GM18520 (cell line): ENCODE data around the gene TECPR2.

Experiments
- ATAC-seq: cut with Tn5 transposase; IDR thresholded peaks from one replicate; pipeline ENCODE4 v1.9.1; 2021; ENCODE audit not compliant: unreplicated experiment

Gene TECPR2

DNA sequence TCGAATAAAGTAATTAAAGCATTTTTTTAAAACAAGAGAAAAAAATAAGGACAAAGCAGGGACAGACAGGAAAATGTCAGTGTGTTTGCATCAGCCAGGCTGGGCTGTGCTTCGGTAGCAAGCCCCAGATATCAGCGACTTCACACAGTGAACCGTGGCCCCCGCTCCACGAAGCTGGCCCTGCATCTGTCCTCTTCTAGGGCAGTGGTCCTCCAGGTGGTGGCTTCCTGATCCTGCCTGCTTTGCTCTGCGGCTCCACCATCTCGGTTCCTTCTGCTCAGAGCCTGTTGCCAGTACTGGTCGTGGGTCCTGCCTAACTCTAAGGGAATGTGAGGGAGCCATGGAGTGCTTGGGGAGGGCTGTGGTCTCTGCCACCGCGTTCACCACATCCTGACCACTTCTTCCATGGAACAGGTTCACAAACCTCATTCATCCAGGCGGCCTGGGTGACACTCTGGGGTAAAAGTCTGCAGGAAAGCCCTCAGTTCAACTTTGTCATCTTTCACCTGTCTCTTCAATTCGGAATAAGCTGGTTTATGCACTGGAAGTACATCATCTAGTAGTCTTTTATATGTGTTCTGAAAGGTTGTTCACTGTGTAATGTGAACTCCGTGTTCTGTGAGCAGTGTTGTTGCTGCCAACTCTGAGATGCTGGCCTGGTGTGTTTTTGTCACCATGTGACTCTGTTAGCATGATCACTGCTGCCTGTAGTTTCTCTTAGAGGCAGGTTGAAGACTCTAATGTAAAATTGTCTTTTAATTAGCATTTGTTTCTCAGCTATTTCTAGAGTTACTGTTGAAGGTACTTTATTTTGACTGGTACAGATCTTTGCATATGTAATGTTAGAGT, 99.0 kb downstream of the TECPR2 start:
- ATAC-seq, result no peak

DNA sequence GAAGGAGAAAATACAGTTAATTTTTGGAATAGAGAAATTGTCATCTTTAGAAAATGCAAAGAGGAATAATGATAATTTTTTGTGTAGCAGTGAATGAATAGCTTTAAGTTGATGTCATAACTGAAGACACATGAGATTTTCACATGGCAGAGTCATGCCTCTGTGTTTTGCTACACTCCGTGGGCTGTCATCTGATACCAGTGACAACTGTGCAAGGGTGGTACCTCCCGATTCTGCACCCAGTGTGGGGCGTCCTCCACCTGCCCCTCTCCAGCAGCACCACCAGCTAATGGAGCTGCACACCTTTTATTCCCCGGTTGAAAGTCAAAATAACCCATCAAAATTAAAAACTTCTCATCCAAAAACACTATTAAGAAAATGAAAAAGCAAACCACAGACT, 99.7 kb downstream of the TECPR2 start:
- ATAC-seq, result no peak

DNA sequence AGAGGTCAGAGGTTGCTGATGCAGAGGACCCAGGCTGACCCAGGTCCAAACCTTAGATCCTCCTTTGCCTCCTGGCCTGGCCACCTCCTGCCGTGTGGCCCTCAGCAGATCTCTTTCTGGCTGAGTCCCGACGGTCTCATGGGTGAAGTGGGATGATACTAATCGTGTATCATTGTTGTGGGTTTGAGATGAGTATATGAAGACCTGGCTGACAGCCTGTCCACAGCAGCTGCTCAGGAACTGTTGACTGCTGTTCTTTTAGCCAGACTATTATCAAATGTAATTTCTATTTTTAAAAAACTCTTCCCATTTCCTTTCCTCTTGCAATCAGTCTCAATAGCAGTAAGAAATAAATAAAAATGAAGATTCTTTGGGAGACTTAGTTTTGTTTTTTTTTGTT, 101.3 kb downstream of the TECPR2 start:
- ATAC-seq, result no peak

DNA sequence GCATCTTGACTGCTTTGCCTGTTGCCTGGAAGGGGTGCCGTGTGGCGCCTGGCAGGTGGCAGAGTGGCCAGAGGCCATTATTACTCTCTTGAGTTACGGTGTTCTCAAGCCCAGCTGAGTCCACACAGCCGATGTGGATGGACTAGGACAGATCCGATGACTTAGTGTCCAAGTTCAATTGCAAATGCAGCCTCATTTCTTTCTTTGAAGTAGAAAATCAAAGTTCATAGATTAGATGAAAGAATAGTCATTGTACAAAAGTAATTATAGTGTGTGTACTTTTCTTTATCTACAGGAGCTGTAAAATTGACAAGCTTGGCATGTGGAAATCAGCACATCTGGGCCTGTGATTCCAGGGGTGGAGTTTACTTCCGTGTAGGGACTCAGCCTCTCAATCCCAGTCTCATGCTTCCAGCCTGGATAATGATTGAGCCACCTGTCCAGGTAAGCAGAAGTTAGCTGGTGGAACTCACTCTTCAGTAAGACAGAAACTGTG, 102.2 kb downstream of the TECPR2 start:
- no peak for ATAC-seq

DNA sequence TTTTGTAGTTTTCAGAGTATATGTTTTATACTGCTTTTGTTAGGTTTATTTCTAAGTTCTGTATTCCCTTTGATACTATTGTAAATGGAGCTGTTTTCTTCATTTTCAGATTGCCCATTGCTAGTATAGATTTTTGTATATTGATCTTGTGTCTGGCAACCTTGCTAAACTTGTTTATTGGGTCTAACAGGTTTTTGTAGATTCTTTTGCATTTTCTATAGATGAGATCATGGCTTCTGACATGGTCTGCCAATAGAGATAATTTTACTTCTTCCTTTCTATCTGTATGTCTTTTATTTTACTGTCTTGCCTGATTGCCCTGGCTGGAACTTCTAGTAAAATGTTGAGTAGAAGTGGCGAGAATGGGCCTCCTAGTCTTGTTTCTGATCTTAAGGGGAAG, 106.5 kb downstream of the TECPR2 start:
- ATAC-seq, result no peak

DNA sequence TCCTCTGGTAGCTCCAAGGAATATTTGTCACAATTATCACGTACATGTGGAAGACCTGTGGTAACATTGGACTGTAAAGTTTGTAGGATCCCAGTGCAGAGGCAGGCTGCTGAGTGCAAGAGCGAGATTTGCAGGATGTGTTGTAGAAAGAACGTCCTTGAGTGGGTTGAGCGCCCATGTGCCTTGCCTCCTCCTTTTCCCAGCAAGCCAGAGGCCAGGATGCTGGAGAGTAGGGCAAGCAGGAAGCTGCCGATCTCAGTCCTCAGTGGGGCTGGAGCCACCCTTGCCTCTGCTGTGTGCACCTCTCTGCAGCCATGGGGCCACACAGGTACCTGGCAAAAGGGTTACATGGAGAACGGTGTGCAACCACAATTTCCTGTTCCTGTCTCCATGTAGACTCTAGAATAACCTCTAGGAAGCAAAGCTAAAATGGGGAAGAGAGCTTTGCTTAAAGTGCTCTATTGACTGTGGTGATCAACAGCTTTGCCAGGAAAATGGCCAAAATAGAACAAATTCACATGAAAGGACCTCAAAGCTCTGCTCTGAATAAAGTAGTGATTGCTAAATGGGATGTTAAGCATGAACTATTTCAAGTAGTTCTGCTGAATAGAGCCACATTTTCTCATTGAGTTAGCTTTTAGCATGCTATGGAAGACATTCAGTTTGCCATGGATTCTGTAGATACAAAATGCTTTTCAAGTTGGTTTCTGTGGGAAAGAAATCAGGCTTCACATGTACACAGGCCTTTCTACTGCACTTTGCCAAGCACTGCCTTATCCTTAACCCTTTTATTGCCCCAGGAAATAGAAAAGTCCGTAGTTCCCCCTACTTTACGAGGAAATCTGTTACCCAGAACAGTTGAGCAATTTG, 109.4 kb downstream of the TECPR2 start:
- ATAC-seq, result no peak

DNA sequence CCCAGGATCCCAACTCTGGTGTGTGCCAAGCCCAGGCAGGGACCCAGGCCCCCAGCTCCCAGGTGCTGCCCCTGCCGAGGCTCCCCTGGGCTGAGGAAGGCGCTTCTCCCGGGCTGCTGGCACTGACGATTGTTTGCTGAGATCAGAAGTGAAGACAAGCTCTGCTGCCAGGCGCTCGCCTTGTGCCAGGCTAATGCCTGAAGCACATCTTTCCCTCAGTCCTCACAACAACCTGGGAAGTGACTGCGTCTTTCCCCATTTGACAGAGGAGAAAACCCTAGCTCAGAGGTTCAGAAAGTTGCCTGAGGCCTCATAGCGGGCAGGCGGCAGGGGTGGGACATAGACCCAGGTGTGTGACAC, 110.0 kb downstream of the TECPR2 start:
- ATAC-seq, result no peak

DNA sequence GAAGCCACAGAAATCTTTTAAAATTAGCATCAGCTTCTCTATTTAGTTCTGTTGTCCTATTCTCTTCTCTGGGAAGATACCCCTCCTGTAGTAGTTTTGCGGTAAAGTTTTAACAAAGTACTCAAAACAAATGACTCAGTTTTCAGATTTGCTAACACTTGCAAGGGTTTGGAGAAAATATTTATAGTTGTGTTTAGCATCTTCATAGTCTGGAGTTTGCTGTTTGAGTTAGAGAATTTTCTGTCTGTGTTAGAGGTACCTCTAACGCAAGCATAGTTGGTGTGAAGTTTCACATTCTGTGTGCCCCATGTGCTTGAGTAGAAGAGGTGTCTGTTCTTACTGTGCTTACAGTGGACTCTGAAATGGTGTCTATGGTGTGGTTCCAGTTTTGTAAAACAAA, 110.8 kb downstream of the TECPR2 start:
- ATAC-seq, result no peak

DNA sequence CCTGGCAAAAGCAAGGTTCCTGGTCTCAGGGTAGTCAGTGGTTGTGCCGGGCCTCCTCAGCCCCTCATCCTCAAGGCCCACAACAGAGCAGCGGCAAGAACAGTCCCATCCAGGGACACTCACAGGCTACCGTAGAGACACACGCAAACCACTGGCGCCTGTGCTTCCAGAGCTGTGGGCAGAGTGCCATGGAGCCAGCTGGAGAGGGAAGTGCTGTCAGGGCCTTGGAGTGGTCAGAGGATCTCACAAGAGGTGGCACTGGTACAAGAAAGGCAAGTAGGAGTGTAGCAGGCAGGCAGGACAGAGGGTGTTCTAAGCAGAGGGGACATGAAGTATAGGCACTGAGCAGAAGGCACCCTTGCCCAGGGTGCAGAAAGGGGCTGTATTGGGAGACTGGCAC, 112.2 kb downstream of the TECPR2 start:
- ATAC-seq, result no peak

DNA sequence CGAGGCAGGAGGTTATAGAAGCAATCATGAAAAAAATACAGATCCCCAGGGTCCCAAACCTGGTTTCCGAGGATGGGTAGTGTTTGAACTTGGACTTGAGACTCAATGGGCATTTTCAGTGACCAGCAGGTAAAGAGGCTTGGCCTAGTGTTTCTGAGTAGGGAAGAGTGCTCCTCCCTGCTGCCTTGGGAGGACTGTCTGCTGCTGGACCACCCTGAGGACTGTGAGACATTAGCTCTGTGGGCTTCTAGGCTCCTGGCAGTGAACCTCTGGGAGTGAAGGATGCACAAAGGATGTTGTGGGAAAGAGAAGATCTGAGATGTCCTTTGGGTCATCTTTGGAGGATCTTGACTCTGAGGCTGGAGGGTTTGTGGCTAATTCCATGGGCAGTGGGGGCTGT, 116.4 kb downstream of the TECPR2 start:
- ATAC-seq, result no peak

DNA sequence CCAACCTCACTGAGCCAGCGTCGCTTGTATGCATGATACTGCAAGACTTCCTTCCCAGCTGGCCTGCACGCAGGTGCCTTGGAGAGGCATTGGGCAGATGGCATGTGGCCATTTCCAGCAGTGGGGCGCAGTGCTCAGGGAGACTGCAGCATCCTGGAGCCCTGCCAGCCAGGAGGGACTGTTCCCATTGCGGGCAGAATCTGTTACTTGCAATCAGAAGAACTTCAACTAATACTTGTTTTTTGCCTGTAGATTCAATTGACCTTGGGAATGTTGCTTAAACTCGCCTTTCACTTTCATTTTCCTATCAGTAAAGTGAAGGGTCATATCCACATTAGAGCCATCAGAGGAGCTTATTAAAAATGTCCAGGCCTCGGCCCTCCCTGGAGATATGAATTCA, 117.0 kb downstream of the TECPR2 start:
- ATAC-seq, result no peak

DNA sequence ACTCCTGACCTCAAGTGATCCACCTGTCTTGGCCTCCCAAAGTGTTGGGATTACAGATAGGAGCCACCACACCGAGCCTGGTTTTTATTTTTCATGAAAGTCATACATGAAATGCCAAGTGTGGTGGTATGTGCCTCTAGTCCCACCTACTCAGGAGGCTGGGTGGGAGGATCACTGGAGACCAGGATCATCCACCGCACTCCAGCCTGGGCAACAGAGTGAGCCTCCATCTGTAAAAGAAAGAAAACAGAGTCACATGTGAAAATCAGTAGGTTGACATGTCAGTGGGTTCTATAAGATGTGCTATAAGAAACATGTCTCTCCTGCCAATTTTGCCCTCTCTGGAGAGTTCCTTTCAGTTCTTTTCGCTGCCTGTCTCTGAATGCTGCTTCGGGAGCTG, 118.6 kb downstream of the TECPR2 start:
- no peak for ATAC-seq

DNA sequence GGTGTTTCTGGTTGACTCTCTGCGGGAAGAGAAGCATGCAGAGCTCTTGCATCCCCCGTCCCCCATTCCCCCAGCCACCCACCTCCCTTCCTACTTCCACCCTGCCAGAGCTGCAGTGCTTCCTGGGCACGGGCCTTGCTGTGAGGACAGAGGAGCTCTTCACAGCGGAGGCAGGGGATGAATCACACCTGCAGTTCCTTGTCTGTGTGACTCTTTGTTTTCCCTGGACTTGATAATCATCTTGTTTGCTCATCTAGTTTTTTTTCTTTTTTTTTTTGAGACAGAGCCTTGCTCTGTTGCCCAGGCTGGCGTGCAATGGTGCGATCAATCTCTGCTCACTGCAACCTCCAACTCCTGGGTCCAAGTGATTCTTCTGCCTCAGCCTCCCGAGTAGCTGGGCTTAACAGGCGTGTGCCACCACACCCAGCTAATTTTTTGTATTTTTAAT, 119.1 kb downstream of the TECPR2 start:
- no peak for ATAC-seq

DNA sequence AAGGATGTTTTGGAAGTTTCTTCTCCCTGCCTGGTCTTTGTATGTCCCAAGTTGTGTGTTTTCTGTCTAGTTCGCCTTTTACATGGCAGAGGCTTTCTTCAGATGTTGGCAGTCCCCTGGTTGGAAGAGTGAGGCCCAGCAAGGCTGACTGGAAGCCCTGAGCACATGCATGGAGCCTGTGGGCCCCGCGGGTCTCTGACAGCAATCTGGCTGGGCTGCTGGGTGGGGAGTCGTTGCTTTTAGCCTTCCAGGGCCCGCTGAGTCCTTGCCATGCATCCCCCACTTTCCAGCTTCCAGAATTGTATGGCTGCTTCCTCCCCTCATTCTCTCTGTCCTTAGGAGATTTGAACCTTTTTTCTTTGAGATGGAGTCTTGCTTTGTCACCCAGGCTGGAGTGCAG, 121.6 kb downstream of the TECPR2 start:
- ATAC-seq, result no peak

DNA sequence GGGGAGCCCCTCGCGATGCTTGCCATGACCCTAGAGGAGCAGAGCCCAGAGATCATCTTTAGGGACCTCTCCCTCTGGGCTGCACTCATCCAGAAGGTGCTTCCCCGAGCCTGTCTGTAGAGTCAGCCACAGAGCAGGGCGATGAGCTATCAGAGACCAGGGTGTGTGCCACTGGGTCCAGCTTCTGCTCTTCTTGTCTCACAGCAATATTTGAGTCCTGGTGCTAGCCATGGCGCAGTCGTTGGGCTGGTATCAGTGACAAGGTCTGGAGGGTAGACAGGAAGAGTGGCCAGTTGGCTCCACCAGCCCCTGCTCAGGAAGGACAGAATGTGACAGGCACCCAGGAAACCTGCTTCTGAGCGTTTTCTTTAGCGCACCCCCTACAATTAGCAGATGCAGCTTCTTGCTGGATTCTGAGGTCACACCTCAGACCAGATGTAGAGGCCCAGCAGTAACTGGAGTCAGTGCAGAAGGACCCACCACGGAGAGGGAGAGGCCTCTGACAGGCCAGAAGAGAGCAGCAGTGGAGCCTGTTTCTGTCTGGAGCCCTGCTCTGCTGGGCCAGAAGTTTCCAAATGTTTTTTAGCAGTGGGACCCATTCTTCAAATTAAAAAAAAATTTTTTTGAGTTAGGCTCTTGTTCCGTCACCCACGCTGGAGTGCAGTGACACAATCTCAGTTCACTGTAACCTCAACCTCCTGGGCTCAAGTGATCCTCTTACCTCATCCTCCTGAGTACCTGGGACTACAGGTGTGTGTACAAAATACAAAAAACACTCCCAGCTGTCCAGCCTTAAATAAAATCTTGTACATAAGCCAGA, 123.2 kb downstream of the TECPR2 start:
- ATAC-seq, result no peak

DNA sequence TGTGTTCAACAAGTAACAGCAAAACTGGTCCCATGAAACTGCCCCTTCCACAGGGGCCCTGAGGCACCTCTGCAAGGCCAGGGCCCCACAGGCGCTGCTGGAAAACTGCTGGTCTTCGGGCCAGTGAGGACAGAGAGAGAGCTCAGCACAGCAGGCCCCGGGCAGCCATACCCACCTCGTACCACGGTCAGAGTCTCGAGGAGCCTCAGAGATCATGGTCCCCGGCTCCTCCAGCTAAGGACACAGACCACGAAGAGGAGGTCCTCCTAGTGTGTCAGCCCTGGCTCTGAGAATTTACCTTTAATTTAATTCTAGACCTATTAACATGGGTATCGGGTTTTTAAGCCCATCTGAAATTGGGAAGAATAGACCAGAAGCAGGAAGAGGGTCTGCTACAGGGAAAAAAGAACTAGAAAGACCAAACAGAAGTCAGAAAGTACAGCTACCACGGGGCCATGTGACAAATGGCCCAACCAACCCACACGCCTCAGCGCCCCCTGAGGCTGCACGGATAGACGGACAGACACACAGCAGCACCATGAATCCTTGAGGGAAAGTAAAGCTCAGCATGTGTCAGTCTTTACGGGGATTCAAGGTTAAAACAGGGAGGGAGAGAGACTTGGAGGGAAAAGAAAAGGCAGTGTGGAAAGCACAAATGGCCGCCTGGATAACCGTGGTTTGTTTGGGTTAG, 123.9 kb downstream of the TECPR2 start:
- no peak for ATAC-seq

DNA sequence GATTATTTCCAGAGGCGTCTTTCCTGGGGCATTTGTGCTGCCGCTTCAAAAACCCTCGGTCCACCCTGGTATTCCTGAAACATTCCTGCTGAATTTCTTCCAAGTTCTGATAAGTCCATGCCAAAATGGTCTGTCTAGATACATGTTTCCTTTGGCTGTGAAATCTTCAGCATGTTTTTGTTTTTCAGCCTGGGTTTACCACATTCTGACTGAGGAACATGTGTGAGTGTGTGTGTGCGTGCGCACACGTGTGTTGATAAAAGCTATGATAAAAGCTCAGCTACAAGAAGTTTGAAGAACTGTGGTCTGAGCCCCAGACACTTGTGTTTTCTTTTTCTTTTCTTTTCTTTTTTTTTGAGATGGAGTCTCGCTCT, 124.5 kb downstream of the TECPR2 start:
- ATAC-seq, result no peak

DNA sequence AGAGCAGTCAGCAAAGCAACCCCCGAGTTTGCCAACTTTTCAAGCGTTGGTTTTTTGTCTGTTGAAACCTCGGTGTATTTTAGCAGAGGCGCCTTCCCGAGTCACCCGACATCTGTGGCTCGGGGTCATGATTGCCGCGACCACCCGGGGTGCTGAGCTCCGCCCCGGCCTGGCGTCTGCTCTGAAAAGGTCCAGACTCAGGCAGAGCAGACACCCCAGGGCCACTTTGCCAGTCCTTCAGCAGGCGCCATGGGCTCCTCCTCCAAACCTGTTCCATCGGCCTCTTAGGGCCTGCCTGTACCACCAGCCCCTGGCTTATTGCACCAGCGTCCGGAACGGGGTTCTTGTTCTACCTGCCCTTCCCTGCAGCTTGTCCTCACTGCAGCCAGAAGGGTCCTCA, 127.7 kb downstream of the TECPR2 start:
- no peak for ATAC-seq

DNA sequence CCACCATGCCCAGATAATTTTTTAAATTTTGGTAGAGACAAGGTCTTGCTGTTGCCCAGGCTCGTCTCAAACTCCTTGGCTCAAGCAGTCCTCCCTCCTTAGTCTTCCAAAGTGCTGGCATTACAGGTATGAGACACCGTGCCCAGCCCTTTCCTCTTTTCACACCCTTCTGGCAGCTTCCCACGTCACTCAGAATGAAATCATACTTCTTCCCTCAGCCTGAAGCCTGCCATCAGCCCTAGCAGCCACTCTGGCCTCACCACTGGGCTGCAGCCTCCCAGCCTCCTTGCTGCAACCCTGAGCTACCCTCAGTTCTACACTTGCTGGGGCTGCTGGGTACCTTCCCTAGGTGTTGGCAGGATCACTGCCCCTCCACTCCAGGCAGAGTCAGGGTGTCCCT, 128.6 kb downstream of the TECPR2 start:
- ATAC-seq, result no peak

DNA sequence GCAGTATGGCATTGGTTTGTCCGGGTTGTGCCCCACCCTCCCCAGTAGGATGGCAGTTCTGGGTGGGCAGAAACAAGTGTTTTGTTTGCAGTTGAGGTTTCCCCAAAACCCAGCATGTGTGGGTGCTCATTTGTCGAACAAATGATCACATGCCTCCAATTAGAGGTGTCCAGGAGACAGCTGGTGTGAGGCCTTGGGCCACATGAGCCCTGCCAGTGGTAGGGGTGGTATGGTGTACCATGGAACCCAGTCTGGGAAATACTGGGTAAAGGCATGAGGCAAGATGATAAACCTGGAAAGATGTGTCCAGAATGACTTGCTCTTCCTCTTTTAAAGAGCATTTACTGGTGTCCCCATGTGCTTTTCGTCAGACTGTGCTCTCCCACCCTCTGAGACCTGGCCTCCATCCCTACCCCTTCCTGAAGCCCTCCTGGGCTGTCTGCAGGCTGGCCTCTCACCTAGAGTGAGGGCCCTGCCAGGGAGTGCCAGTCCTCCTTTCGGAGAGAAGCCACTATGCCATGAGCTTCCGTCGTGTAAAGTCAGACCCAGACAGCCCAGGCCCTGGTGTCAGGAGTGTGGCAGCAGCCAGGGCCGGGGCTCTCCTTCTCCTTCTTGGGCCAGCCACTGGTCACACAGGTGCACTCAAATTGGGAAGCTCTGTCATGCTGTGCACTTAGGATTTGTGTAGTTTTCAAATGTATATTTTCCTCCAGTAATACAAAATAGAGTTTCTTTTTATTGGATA, 129.2 kb downstream of the TECPR2 start:
- no peak for ATAC-seq
